Measurements from ENCODE around the gene CENPS. TPM values are rescaled to one million over a fixed set of nuclear protein-coding genes. Genes with fewer than 3 reads are reported as not detected.

CENPS gene
- total and polyA plus RNA-seq, 2 of the 13 experiments (the other 11 are each of a cell fraction or from before 2014, with no cell fraction given): 3.3 to 22.0 TPM

GRCh38 chr1:10388387-10388715 is 41.9 kb upstream of the CENPS start:
- ATAC-seq (peak; percentile 84), FAIRE-seq (peak; percentile 90), DNase-seq (ENCODE audit: low spot score) (peak; percentile 79)
- Histone ChIP-seq H3K4me1 (ENCODE audit: insufficient read depth, low read length) (peaks cover 51% of the 10 kb centered on the region), H3K79me2 (ENCODE audit: insufficient read depth, low read length) (no peaks in the 10 kb centered on the region), H3K4me3 (replicated peaks in 1 of 3; ENCODE audit: insufficient read depth in 1 of 3, low read depth in 2 of 3, low read length in 3 of 3) (peak overlapping the region in 2 of 3 experiments; percentile 1 to 28; a peak in 2 of 6 replicates), H3K27me3 (ENCODE audit: control insufficient read depth in 1 of 2, insufficient read depth in 2 of 2, low read length in 2 of 2) (no peaks in the 10 kb centered on the region), H3K9me3 (ENCODE audit: low read length) (no peaks in the 10 kb centered on the region), H4K20me1 (ENCODE audit: insufficient read depth, low read length) (no peaks in the 10 kb centered on the region), H3K9ac (ENCODE audit: insufficient read depth, low read depth, low read length) (no peak overlapping the region; the same call in 1 of the 2 replicates), H3K36me3 (replicated peaks in 1 of 2; ENCODE audit: control insufficient read depth in 1 of 2, insufficient read depth in 2 of 2, low read length in 2 of 2) (no peaks in the 10 kb centered on the region), H2AFZ (ENCODE audit: low read length) (no peak overlapping the region), H3K27ac (ENCODE audit: extremely low read length, insufficient read depth, low read length) (peak overlapping the region; percentile 74), H3K4me2 (ENCODE audit: low read depth, low read length) (peak overlapping the region; percentile 62)
- WGBS (ENCODE audit: low lambda C conversion rate): 0% methylated on average over 3 of the region's 3 CpGs
- no TSS peak for BruUV-seq (replicated peaks)
- ChIA-PET POLR2A (interaction anchor here (0.9 to 4.7 kb wide), 2 partner anchors 12 to 38 kb away, joined by 3 to 65 read pairs; partner anchors contain the start of gene PGD), CTCF (ENCODE audit: low intra/inter-chr PET ratio, low total read pairs) (no interaction called here)
- in situ Hi-C loops (cut with HindIII; ENCODE audit: extremely low pct_ligation_motif_present, low pct_unique_long_range_greater_than_20kb) (loop anchor here (10.0 kb wide), 1 partner anchor 86 kb away; the partner anchor contains the start of genes DFFA and PEX14), intact Hi-C loops (cut with micrococcal nuclease; ENCODE audit: unreplicated experiment) (no loop called here)
- TF ChIP-seq REPIN1 (CRISPR knock-in tag; IDR thresholded peaks at IDR 0.05; ENCODE audit: borderline replicate concordance, low read depth): no peak
- no peak for TF ChIP-seq ZNF121 (CRISPR knock-in tag; IDR thresholded peaks at IDR 0.05)
- peak; percentile 30; the same call in 1 of the 2 replicates for TF ChIP-seq RXRB (CRISPR knock-in tag; IDR thresholded peaks at IDR 0.05; ENCODE audit: borderline replicate concordance)
- TF ChIP-seq ATM (IDR thresholded peaks at IDR 0.05; ENCODE audit: borderline replicate concordance): no peak
- TF ChIP-seq SOX13 (IDR thresholded peaks at IDR 0.05): no peak
- TF ChIP-seq SOX13 (CRISPR knock-in tag; conservative IDR thresholded peaks at IDR 0.05 in 1 of 2, IDR thresholded peaks at IDR 0.05 in 1 of 2): peak in 1 of 2 experiments; percentile 33; a peak in 1 of 4 replicates
- peak; percentile 62; the same call in 1 of the 2 replicates for TF ChIP-seq CEBPB (IDR thresholded peaks at IDR 0.05; ENCODE audit: borderline replicate concordance, low read depth, low read length)
- 0 out of 2 replicates have a peak, but pooled peaks have one; percentile 27 for TF ChIP-seq FOXJ3 (CRISPR knock-in tag; IDR thresholded peaks at IDR 0.05; ENCODE audit: borderline replicate concordance)
- TF ChIP-seq DR1 (CRISPR knock-in tag; IDR thresholded peaks at IDR 0.05): no peak
- no peak for TF ChIP-seq ZNF616 (CRISPR knock-in tag; IDR thresholded peaks at IDR 0.05; ENCODE audit: low read depth)
- TF ChIP-seq ISX (CRISPR knock-in tag; conservative IDR thresholded peaks at IDR 0.05): no peak
- 0 out of 2 replicates have a peak, but pooled peaks have one; percentile 34 for TF ChIP-seq PAXIP1 (CRISPR knock-in tag; conservative IDR thresholded peaks at IDR 0.05)
- TF ChIP-seq KDM6A (CRISPR knock-in tag; IDR thresholded peaks at IDR 0.05; ENCODE audit: low read depth): 0 out of 2 replicates have a peak, but pooled peaks have one; percentile 21
- no peak for TF ChIP-seq CREB1 (IDR thresholded peaks at IDR 0.05)
- peak; percentile 54 for TF ChIP-seq CREB1 (CRISPR knock-in tag; IDR thresholded peaks at IDR 0.05)
- no peak for TF ChIP-seq ZNF281 (CRISPR knock-in tag; IDR thresholded peaks at IDR 0.05; ENCODE audit: borderline replicate concordance)
- no peak for TF ChIP-seq RBM39 (IDR thresholded peaks at IDR 0.05; ENCODE audit: low read depth, low read length, poor library complexity, severe bottlenecking)
- 0 out of 2 replicates have a peak, but pooled peaks have one; percentile 21 for TF ChIP-seq RCOR2 (CRISPR knock-in tag; IDR thresholded peaks at IDR 0.05)
- no peak for TF ChIP-seq KAT2B (IDR thresholded peaks at IDR 0.05; ENCODE audit: borderline replicate concordance, low read depth, low read length)
- TF ChIP-seq MIER2 (CRISPR knock-in tag; IDR thresholded peaks at IDR 0.05): peak; percentile 50; the same call in 1 of the 2 replicates
